HepG2 (cell line): ENCODE results near the gene TACC3. TPM values are rescaled to one million over a fixed set of nuclear protein-coding genes. Genes with fewer than 3 reads are reported as not detected.

Source experiments
- ATAC-seq: fragments of 200-7000 bp; cut with Tn5 transposase; 3 replicates; pipeline ENCODE4 v1.9.1; 2020; ENCODE audit warnings: mild to moderate bottlenecking, moderate library complexity
- BruUV-seq: library from RNA; stranded (reverse); fragments of 400-500 nt; replicated peaks from 2 replicates; lab custom pipeline; 2021; lab: Mats Ljungman, UMichigan
- CTCF ChIA-PET: fragments of 300-600 bp; formaldehyde crosslinking; extraction: SDS; loops from one replicate; lab custom pipeline; 2021; ENCODE audit warnings: low total read pairs, inconsistent platforms, low intra/inter-chr PET ratio; lab: Yijun Ruan, JAX
- POLR2A ChIA-PET: fragments of 350-600 bp; sonication (Branson Sonifier 250); formaldehyde crosslinking; loops from one replicate; lab custom pipeline; 2020; ENCODE audit warnings: antibody characterized with exemption, inconsistent platforms; lab: Yijun Ruan, JAX
- DNase-seq: peaks from one replicate; pipeline ENCODE4 v3.0.0-alpha.2; 2015; ENCODE audit warnings: low spot score
- FAIRE-seq: peaks from 3 replicates; lab custom pipeline; 2011; peaks lifted over from hg19 to GRCh38; lab: Jason Lieb, UNC
- H2AFZ ChIP-seq: one replicate; pipeline ENCODE4 v1.6.1; 2011; ENCODE audit warnings: low read length, inconsistent platforms
- H3K27ac ChIP-seq: fragments of 300-600 bp; 3 replicates; pipeline ENCODE4 v1.8.0; 2011; ENCODE audit warnings: mixed run types, mild to moderate bottlenecking, mixed read lengths, low read length, inconsistent platforms; ENCODE audit not compliant: insufficient read depth; ENCODE audit errors: extremely low read length
- H3K27me3 ChIP-seq, 2 experiments: fragments of 200-600 bp in 1 of 2; 2 replicates in 1 of 2; 3 replicates in 1 of 2; pipeline versions ENCODE4 v1.6.0 to v1.8.0; 2011; ENCODE audit warnings: low read length in 2 of 2, mild to moderate bottlenecking in 2 of 2, moderate library complexity in 2 of 2, inconsistent platforms in 1 of 2; ENCODE audit not compliant: insufficient read depth in 2 of 2, control insufficient read depth in 1 of 2
- H3K36me3 ChIP-seq, 2 experiments: fragments of 200-600 bp in 1 of 2; replicated peaks in 1 of 2; 2 replicates in 1 of 2; 3 replicates in 1 of 2; pipeline versions ENCODE4 v1.5.1 to v1.8.0; 2011; ENCODE audit warnings: low read length in 2 of 2, inconsistent platforms in 1 of 2; ENCODE audit not compliant: insufficient read depth in 2 of 2, control insufficient read depth in 1 of 2
- H3K4me1 ChIP-seq: 2 replicates; pipeline ENCODE4 v1.5.1; 2012; ENCODE audit warnings: low read length, inconsistent platforms; ENCODE audit not compliant: insufficient read depth
- H3K4me2 ChIP-seq: 2 replicates; pipeline ENCODE4 v1.6.0; 2011; ENCODE audit warnings: low read depth, low read length, inconsistent platforms
- H3K4me3 ChIP-seq, 3 experiments: fragments of 200-600 bp in 1 of 3; sonication (generic), shearing (Covaris generic) in 1 of 3; replicated peaks in 1 of 3; 2 replicates each; pipeline ENCODE4 v1.5.1; 2011 to 2016; ENCODE audit warnings: low read length in 3 of 3, inconsistent platforms in 2 of 3, low read depth in 2 of 3, mild to moderate bottlenecking in 2 of 3, control low read depth in 1 of 3, mixed read lengths in 1 of 3; ENCODE audit not compliant: insufficient read depth in 1 of 3
- H3K79me2 ChIP-seq: one replicate; pipeline ENCODE4 v1.6.1; 2011; ENCODE audit warnings: low read length, inconsistent platforms; ENCODE audit not compliant: insufficient read depth
- H3K9ac ChIP-seq: 2 replicates; pipeline ENCODE4 v1.6.0; 2011; ENCODE audit warnings: mild to moderate bottlenecking, low read depth, low read length, inconsistent platforms; ENCODE audit not compliant: insufficient read depth
- H3K9me3 ChIP-seq: 2 replicates; pipeline ENCODE4 v1.5.1; 2012; ENCODE audit warnings: mild to moderate bottlenecking, low read length
- H4K20me1 ChIP-seq: 2 replicates; pipeline ENCODE4 v1.6.0; 2011; ENCODE audit warnings: inconsistent platforms, mild to moderate bottlenecking, low read length, moderate library complexity; ENCODE audit not compliant: insufficient read depth
- ARNT ChIP-seq: fragments of 450-650 bp; IDR thresholded peaks from 2 replicates; pipeline ENCODE4 v1.6.1; 2017
- BRD4 ChIP-seq: sonication (generic); formaldehyde crosslinking; IDR thresholded peaks from 2 replicates; pipeline ENCODE4 v1.4.0; 2020; ENCODE audit warnings: missing genetic modification reagents
- FOXO1 ChIP-seq: sonication (generic); formaldehyde crosslinking; IDR thresholded peaks from 2 replicates; pipeline ENCODE4 v1.4.0; 2020; ENCODE audit warnings: missing genetic modification reagents
- JUNB ChIP-seq: sonication (generic); formaldehyde crosslinking; IDR thresholded peaks from 2 replicates; pipeline ENCODE4 v1.8.0; 2022; ENCODE audit warnings: missing genetic modification reagents, mild to moderate bottlenecking, borderline replicate concordance
- MYC ChIP-seq: sonication (generic); formaldehyde crosslinking; IDR thresholded peaks from 2 replicates; pipeline ENCODE4 v1.9.0; 2021; ENCODE audit warnings: missing genetic modification reagents, borderline replicate concordance
- RXRB ChIP-seq: IDR thresholded peaks from 2 replicates; pipeline ENCODE4 v1.6.1; 2016; ENCODE audit warnings: borderline replicate concordance, missing genetic modification reagents, missing compliant biosample characterization
- SMAD1 ChIP-seq: sonication (generic); formaldehyde crosslinking; IDR thresholded peaks from 2 replicates; pipeline ENCODE4 v1.4.0; 2020; ENCODE audit warnings: missing genetic modification reagents, low read depth, mild to moderate bottlenecking, borderline replicate concordance
- SMAD9 ChIP-seq: sonication (generic); formaldehyde crosslinking; IDR thresholded peaks from 2 replicates; pipeline ENCODE4 v1.5.1; 2020; ENCODE audit warnings: mild to moderate bottlenecking, missing genetic modification reagents
- TOE1 ChIP-seq: sonication (generic); formaldehyde crosslinking; IDR thresholded peaks from 2 replicates; pipeline ENCODE4 v1.4.0; 2020; ENCODE audit warnings: mild to moderate bottlenecking, missing genetic modification reagents
- ZEB1 ChIP-seq: IDR thresholded peaks from 2 replicates; pipeline ENCODE4 v1.6.1; 2012; ENCODE audit warnings: mild to moderate bottlenecking, low read depth, inconsistent platforms; ENCODE audit not compliant: insufficient replicate concordance
- ZMYM4 ChIP-seq: sonication (generic); formaldehyde crosslinking; IDR thresholded peaks from 2 replicates; pipeline ENCODE4 v1.8.1; 2023; ENCODE audit warnings: mild to moderate bottlenecking, missing genetic modification reagents
- ZNF205 ChIP-seq: IDR thresholded peaks from 2 replicates; pipeline ENCODE4 v1.6.1; 2018; ENCODE audit warnings: missing biosample characterization, missing genetic modification reagents
- ZNF510 ChIP-seq: sonication (generic); formaldehyde crosslinking; IDR thresholded peaks from 2 replicates; pipeline ENCODE4 v1.4.0; 2020; ENCODE audit warnings: low read depth, mild to moderate bottlenecking, missing genetic modification reagents
- ZNF607 ChIP-seq: sonication (generic); formaldehyde crosslinking; IDR thresholded peaks from 2 replicates; pipeline ENCODE4 v1.5.1; 2020; ENCODE audit warnings: missing genetic modification reagents, mild to moderate bottlenecking, borderline replicate concordance
- ZNF75D ChIP-seq: sonication (generic); formaldehyde crosslinking; IDR thresholded peaks from 2 replicates; pipeline ENCODE4 v1.8.1; 2023; ENCODE audit warnings: missing genetic modification reagents, mild to moderate bottlenecking, borderline replicate concordance
- ZNF781 ChIP-seq: sonication (generic); formaldehyde crosslinking; IDR thresholded peaks from 2 replicates; pipeline ENCODE4 v1.5.1; 2020; ENCODE audit warnings: borderline replicate concordance, mild to moderate bottlenecking, missing genetic modification reagents; ENCODE audit errors: not compliant biosample characterization
- ZNF883 ChIP-seq: sonication (generic); formaldehyde crosslinking; IDR thresholded peaks from 2 replicates; pipeline ENCODE4 v1.5.1; 2020; ENCODE audit warnings: mild to moderate bottlenecking, missing genetic modification reagents; ENCODE audit errors: not compliant biosample characterization
- WGBS: methylation state at CpG from one replicate; pipeline ENCODE4 v1.1.6; 2017; ENCODE audit warnings: low lambda C conversion rate; 5-methylcytosine and 5-hydroxymethylcytosine counted together
- in situ Hi-C: cut with HindIII; loops from 2 replicates; pipeline ENCODE4 v1.10.0; 2017; ENCODE audit warnings: low pct_unique_long_range_greater_than_20kb; ENCODE audit not compliant: extremely low pct_ligation_motif_present
- intact Hi-C: fragments of 100-400 bp; cut with micrococcal nuclease; formaldehyde crosslinking; loops from one replicate; pipeline ENCODE4 v1.10.0; 2022; ENCODE audit not compliant: unreplicated experiment
- polyA plus RNA-seq, 8 experiments: library from polyadenylated mRNA; depleted of rRNA in 3 of 8; stranded (reverse) in 7 of 8; unstranded in 1 of 8; fragments of >200 nt; fragmentation: Illumina TruSeq in 4 of 8; extraction: Trizol in 4 of 8; gene quantifications; 2 replicates each; pipeline versions ENCODE4 v1.2.1 to v1.2.3, GENCODE V29; 2011 to 2016; ENCODE audit warnings: low read depth in 4 of 8, missing spikeins in 1 of 8, mixed read lengths in 1 of 8; ENCODE audit not compliant: insufficient read depth in 1 of 8
- total RNA-seq, 5 experiments: library from RNA; depleted of rRNA; stranded (reverse); fragments of >200 nt; fragmentation: Illumina TruSeq; extraction: Trizol; gene quantifications; 2 replicates each; pipeline ENCODE4 v1.2.3, GENCODE V29; 2016; ENCODE audit warnings: low read depth in 1 of 5
- TF ChIP-seq, protein P1 (sequence below): sonication (generic); formaldehyde crosslinking; IDR thresholded peaks from 2 replicates; pipeline ENCODE4 v1.5.0; 2020; ENCODE audit warnings: mild to moderate bottlenecking, missing genetic modification reagents

TACC3 gene
- total and polyA plus RNA-seq, 2 of the 13 experiments (the other 11 are each of a cell fraction or from before 2014, with no cell fraction given) = 20.3 to 21.2 TPM

GRCh38 chr4:1705732-1706131 lies 15.6 kb upstream of the TACC3 start:
- in situ Hi-C loops = no loop called here
- no peak overlapping the region for H3K4me2 ChIP-seq
- CTCF ChIA-PET = no interaction called here

DNA sequence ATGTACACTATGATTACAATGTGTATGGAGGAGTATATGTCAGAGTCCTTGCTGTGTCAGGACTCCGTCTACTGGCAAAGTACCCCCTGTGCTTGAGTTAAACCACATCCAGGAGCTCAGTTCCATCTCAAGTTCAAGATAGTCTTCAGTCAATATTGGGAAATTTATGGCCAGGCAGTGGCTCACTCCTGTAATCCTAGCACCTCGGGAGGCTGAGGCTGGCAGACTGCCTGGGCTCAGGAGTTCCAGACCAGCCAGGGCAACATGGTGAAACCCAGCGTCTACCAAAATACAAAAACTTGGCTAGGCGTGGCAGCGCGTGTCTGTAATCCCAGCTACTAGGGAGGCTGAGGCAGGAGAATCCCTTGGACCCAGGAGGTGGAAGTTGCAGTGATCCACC lies 15.0 kb upstream of the TACC3 start:
- TF ChIP-seq FOXO1 (CRISPR knock-in tag) (no peak), MYC (no peak), ZNF510 (CRISPR knock-in tag) (no peak), RXRB (no peak), JUNB (CRISPR knock-in tag) (no peak), SMAD9 (CRISPR knock-in tag) (no peak), ZNF75D (CRISPR knock-in tag) (no peak), BRD4 (CRISPR knock-in tag) (no peak), ZNF781 (CRISPR knock-in tag) (no peak), TOE1 (CRISPR knock-in tag) (no peak), ZNF607 (CRISPR knock-in tag) (no peak), SMAD1 (CRISPR knock-in tag) (no peak), ZMYM4 (CRISPR knock-in tag) (no peak), ARNT (no peak), ZNF883 (CRISPR knock-in tag) (no peak), ZEB1 (no peak)
- ChIA-PET POLR2A (no interaction called here), CTCF (no interaction called here)
- Histone ChIP-seq H3K4me2 (no peak overlapping the region), H3K36me3 (peaks cover 11 to 41% of the 10 kb centered on the region in 2 experiments), H4K20me1 (peaks cover 6% of the 10 kb centered on the region; the same call in 1 of the 2 replicates), H3K9me3 (no peaks in the 10 kb centered on the region), H2AFZ (no peak overlapping the region), H3K27me3 (no peaks in the 10 kb centered on the region), H3K9ac (no peak overlapping the region), H3K4me3 (no peak overlapping the region), H3K79me2 (peaks cover 81% of the 10 kb centered on the region), H3K4me1 (peaks cover 50% of the 10 kb centered on the region), H3K27ac (no peak overlapping the region)
- BruUV-seq = no TSS peak
- 96% methylated on average over 6 of the region's 6 CpGs for WGBS
- no peak for DNase-seq
- no peak for FAIRE-seq
- intact Hi-C loops (no loop called here), in situ Hi-C loops (no loop called here)
- ATAC-seq = no peak

More at GRCh38 chr4:1705732-1706131, 15.6 kb upstream of the TACC3 start:
- 100% methylated on average over 6 of the region's 6 CpGs for WGBS
- TF ChIP-seq, protein P1, sequence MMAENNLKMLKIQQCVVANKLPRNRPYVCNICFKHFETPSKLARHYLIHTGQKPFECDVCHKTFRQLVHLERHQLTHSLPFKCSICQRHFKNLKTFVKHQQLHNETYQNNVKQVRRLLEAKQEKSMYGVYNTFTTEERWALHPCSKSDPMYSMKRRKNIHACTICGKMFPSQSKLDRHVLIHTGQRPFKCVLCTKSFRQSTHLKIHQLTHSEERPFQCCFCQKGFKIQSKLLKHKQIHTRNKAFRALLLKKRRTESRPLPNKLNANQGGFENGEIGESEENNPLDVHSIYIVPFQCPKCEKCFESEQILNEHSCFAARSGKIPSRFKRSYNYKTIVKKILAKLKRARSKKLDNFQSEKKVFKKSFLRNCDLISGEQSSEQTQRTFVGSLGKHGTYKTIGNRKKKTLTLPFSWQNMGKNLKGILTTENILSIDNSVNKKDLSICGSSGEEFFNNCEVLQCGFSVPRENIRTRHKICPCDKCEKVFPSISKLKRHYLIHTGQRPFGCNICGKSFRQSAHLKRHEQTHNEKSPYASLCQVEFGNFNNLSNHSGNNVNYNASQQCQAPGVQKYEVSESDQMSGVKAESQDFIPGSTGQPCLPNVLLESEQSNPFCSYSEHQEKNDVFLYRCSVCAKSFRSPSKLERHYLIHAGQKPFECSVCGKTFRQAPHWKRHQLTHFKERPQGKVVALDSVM = peak; percentile 55; the same call in 1 of the 2 replicates
- TF ChIP-seq ZNF205 (CRISPR knock-in tag) = no peak
- FAIRE-seq = no peak
- DNase-seq = no peak
- peaks cover 77% of the 10 kb centered on the region for H3K79me2 ChIP-seq
- no peak overlapping the region for H3K9ac ChIP-seq
- H3K27ac ChIP-seq = no peak overlapping the region
- ATAC-seq = no peak
- BruUV-seq = no TSS peak
- intact Hi-C loops = no loop called here
- peaks cover 6% of the 10 kb centered on the region; the same call in 1 of the 2 replicates for H4K20me1 ChIP-seq
- H3K9me3 ChIP-seq = no peaks in the 10 kb centered on the region
- H2AFZ ChIP-seq = no peak overlapping the region
- POLR2A ChIA-PET = no interaction called here
- H3K27me3 ChIP-seq = no peaks in the 10 kb centered on the region
- H3K4me3 ChIP-seq = no peak overlapping the region
- H3K4me1 ChIP-seq = peaks cover 44% of the 10 kb centered on the region
- H3K36me3 ChIP-seq = peaks cover 11 to 43% of the 10 kb centered on the region in 2 experiments
